Smooth muscle cell (in vitro differentiated cells): ENCODE results near the gene SCAMP2. TPM values are rescaled to one million over a fixed set of nuclear protein-coding genes. Genes with fewer than 3 reads are reported as not detected.

ENCODE experiments used
- DNase-seq: peaks from one replicate; lab custom pipeline; 2025; ENCODE audit not compliant: unreplicated experiment; lab: John Stamatoyannopoulos, UW
- H2AFZ ChIP-seq: fragments of 200-600 bp; sonication (generic); 2 replicates; pipeline ENCODE4 v1.6.0; 2016; ENCODE audit warnings: antibody characterized with exemption, low read depth, mild to moderate bottlenecking
- H3F3A ChIP-seq: fragments of 200-600 bp; sonication (generic); 2 replicates; pipeline ENCODE4 v1.6.0; 2017; ENCODE audit warnings: antibody characterized with exemption, low read depth
- H3K27ac ChIP-seq: fragments of 200-600 bp; sonication (generic); 2 replicates; pipeline ENCODE4 v1.5.1; 2016; ENCODE audit warnings: low read depth, mild to moderate bottlenecking
- H3K27me3 ChIP-seq: fragments of 200-600 bp; sonication (generic); 2 replicates; pipeline ENCODE4 v1.6.1; 2016; ENCODE audit warnings: low read depth, mild to moderate bottlenecking
- H3K36me3 ChIP-seq: fragments of 200-600 bp; sonication (generic); 2 replicates; pipeline ENCODE4 v1.5.1; 2016; ENCODE audit warnings: low read depth
- H3K4me1 ChIP-seq: fragments of 200-600 bp; sonication (generic); 2 replicates; pipeline ENCODE4 v1.5.1; 2016; ENCODE audit warnings: low read depth
- H3K4me2 ChIP-seq: fragments of 200-600 bp; sonication (generic); 2 replicates; pipeline ENCODE4 v1.6.0; 2016; ENCODE audit warnings: mild to moderate bottlenecking
- H3K4me3 ChIP-seq: fragments of 200-600 bp; sonication (generic); 2 replicates; pipeline ENCODE4 v1.5.1; 2016; ENCODE audit warnings: mild to moderate bottlenecking
- H3K79me2 ChIP-seq: fragments of 200-600 bp; sonication (generic); 2 replicates; pipeline ENCODE4 v1.6.0; 2016; ENCODE audit warnings: low read depth, mild to moderate bottlenecking
- H3K9ac ChIP-seq: fragments of 200-600 bp; sonication (generic); 2 replicates; pipeline ENCODE4 v1.6.0; 2016; ENCODE audit warnings: low read depth
- H3K9me3 ChIP-seq: fragments of 200-600 bp; sonication (generic); replicated peaks from 2 replicates; pipeline ENCODE4 v1.5.1; 2016; ENCODE audit warnings: low read depth
- H4K20me1 ChIP-seq: fragments of 200-600 bp; sonication (generic); 2 replicates; pipeline ENCODE4 v1.6.0; 2016; ENCODE audit warnings: low read depth
- WGBS: methylation state at CpG from one replicate; pipeline ENCODE4 v1.1.7; 2016; ENCODE audit warnings: low lambda C conversion rate; 5-methylcytosine and 5-hydroxymethylcytosine counted together
- polyA plus RNA-seq: library from polyadenylated mRNA; unstranded; fragments of >200 nt; fragmentation: Nextera tagmentation; extraction: Ambion mirVana; gene quantifications from 2 replicates; pipeline ENCODE4 v1.2.1, GENCODE V29; 2016
- total RNA-seq: library from RNA; depleted of rRNA; stranded (reverse); fragments of >200 nt; gene quantifications from 2 replicates; pipeline ENCODE4 v1.2.3, GENCODE V29; 2014
- TF ChIP-seq, protein P1 (sequence below): fragments of 200-600 bp; sonication (generic); IDR thresholded peaks from 2 replicates; pipeline ENCODE4 v1.5.1; 2017; ENCODE audit warnings: borderline replicate concordance, mild to moderate bottlenecking, antibody characterized with exemption; ENCODE audit not compliant: insufficient read depth, poor library complexity, severe bottlenecking

Gene SCAMP2
- total and polyA plus RNA-seq, 2 experiments from 2014 or later = 55.5 to 80.3 TPM

DNA sequence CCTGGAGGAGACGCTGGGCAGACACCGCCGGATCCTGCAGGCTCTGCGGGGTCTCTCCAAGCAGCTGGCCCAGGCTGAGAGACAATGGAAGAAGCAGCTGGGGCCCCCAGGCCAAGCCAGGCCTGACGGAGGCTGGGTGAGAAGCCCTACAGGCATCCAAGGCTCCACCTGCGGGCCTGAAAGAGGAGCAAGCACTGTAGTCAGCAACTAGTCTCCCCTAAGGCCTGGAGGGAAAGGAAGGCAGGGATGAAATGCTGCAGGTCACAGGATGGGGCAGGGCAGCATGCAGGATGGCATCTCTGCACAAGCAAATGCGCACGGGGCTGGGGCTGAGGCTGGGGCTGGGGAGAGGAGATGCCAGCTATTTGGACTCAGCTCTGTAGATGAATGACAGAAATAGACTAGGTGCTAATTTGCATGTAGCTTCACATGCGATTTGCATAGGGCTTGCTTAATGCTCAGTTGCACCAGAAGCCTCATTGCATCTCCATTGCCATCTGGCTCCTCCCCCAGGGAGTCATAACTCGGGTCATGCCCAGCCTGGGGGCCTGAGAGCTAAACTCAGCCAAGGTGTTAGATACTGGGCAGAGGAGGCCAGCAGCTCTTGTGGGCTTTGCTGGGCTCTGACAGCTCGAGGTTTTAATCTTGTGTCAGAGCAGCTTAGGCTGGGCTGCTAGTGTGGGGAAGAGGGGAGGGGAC is 51.9 kb downstream of the SCAMP2 start:
- no peak overlapping the region for H3K4me2 ChIP-seq
- H3K9me3 ChIP-seq = no peaks in the 10 kb centered on the region
- H3K79me2 ChIP-seq = no peaks in the 10 kb centered on the region
- DNase-seq = no peak
- TF ChIP-seq, protein P1, sequence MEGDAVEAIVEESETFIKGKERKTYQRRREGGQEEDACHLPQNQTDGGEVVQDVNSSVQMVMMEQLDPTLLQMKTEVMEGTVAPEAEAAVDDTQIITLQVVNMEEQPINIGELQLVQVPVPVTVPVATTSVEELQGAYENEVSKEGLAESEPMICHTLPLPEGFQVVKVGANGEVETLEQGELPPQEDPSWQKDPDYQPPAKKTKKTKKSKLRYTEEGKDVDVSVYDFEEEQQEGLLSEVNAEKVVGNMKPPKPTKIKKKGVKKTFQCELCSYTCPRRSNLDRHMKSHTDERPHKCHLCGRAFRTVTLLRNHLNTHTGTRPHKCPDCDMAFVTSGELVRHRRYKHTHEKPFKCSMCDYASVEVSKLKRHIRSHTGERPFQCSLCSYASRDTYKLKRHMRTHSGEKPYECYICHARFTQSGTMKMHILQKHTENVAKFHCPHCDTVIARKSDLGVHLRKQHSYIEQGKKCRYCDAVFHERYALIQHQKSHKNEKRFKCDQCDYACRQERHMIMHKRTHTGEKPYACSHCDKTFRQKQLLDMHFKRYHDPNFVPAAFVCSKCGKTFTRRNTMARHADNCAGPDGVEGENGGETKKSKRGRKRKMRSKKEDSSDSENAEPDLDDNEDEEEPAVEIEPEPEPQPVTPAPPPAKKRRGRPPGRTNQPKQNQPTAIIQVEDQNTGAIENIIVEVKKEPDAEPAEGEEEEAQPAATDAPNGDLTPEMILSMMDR = no peak
- H3K36me3 ChIP-seq = no peaks in the 10 kb centered on the region
- no peaks in the 10 kb centered on the region for H3F3A ChIP-seq
- H3K27ac ChIP-seq = no peak overlapping the region
- no peaks in the 10 kb centered on the region for H4K20me1 ChIP-seq
- H3K4me3 ChIP-seq = no peak overlapping the region
- H3K4me1 ChIP-seq = peaks cover 15% of the 10 kb centered on the region
- peaks cover 23% of the 10 kb centered on the region for H3K27me3 ChIP-seq
- no peak overlapping the region for H3K9ac ChIP-seq
- no peak overlapping the region for H2AFZ ChIP-seq
- 61% methylated on average over 11 of the region's 11 CpGs for WGBS

GRCh38 chr15:74820056-74820455 is 53.1 kb downstream of the SCAMP2 start:
- H3F3A ChIP-seq = no peaks in the 10 kb centered on the region
- no peak overlapping the region for H3K4me2 ChIP-seq
- peaks cover 13% of the 10 kb centered on the region for H3K4me1 ChIP-seq
- TF ChIP-seq, protein P1 = no peak
- H3K27me3 ChIP-seq = peaks cover 12% of the 10 kb centered on the region
- WGBS = 93% methylated on average over 5 of the region's 5 CpGs
- no peaks in the 10 kb centered on the region for H3K36me3 ChIP-seq
- no peak overlapping the region for H3K27ac ChIP-seq
- H4K20me1 ChIP-seq = no peaks in the 10 kb centered on the region
- no peak overlapping the region for H2AFZ ChIP-seq
- no peaks in the 10 kb centered on the region for H3K9me3 ChIP-seq
- H3K79me2 ChIP-seq = no peaks in the 10 kb centered on the region
- H3K9ac ChIP-seq = no peak overlapping the region
- DNase-seq = no peak
- H3K4me3 ChIP-seq = no peak overlapping the region

- H2AFZ ChIP-seq = no peak overlapping the region
- no peak overlapping the region for H3K9ac ChIP-seq
- WGBS = 40% methylated on average over 9 of the region's 9 CpGs
- H3K9me3 ChIP-seq = no peaks in the 10 kb centered on the region
- H3K27me3 ChIP-seq = no peaks in the 10 kb centered on the region
- no peaks in the 10 kb centered on the region for H3K36me3 ChIP-seq
- no peak overlapping the region for H3K4me2 ChIP-seq
- peaks cover 13% of the 10 kb centered on the region for H3K4me1 ChIP-seq
- H3K79me2 ChIP-seq = no peaks in the 10 kb centered on the region
- H3F3A ChIP-seq = no peaks in the 10 kb centered on the region
- TF ChIP-seq, protein P1 = no peak
- H3K4me3 ChIP-seq = no peak overlapping the region
- peak overlapping the region; percentile 56 for H3K27ac ChIP-seq
- no peaks in the 10 kb centered on the region for H4K20me1 ChIP-seq
- DNase-seq = no peak
These were observed 55.8 kb downstream of the SCAMP2 start for GRCh38 chr15:74817370-74817737.
